Ishikawa (cell line): ENCODE data around the gene TRIML2.

Source experiments
- CEBPB ChIP-seq: IDR thresholded peaks from 2 replicates; pipeline ENCODE4 v1.6.1; 2012
- CREB1 ChIP-seq: IDR thresholded peaks from 2 replicates; pipeline ENCODE4 v1.6.1; 2012; ENCODE audit warnings: low read depth
- EGR1 ChIP-seq: IDR thresholded peaks from 2 replicates; pipeline ENCODE4 v1.6.1; 2012
- EP300 ChIP-seq: IDR thresholded peaks from 2 replicates; pipeline ENCODE4 v1.6.1; 2012; ENCODE audit warnings: borderline replicate concordance
- FOXM1 ChIP-seq: IDR thresholded peaks from 2 replicates; pipeline ENCODE4 v1.6.1; 2012; ENCODE audit warnings: low read depth, borderline replicate concordance
- MAX ChIP-seq: IDR thresholded peaks from 2 replicates; pipeline ENCODE4 v1.6.1; 2012
- NFIC ChIP-seq: IDR thresholded peaks from 2 replicates; pipeline ENCODE4 v1.6.1; 2012
- REST ChIP-seq: IDR thresholded peaks from 2 replicates; pipeline ENCODE4 v1.6.1; 2012; ENCODE audit warnings: low read depth, mild to moderate bottlenecking
- TAF1 ChIP-seq: IDR thresholded peaks from 2 replicates; pipeline ENCODE4 v1.6.1; 2012; ENCODE audit warnings: low read depth, mild to moderate bottlenecking
- TEAD4 ChIP-seq: IDR thresholded peaks from 2 replicates; pipeline ENCODE4 v1.6.1; 2012
- USF1 ChIP-seq: IDR thresholded peaks from 2 replicates; pipeline ENCODE4 v1.6.1; 2012
- YY1 ChIP-seq: IDR thresholded peaks from 2 replicates; pipeline ENCODE4 v1.6.1; 2012; ENCODE audit warnings: low read depth
- ZBTB7A ChIP-seq: IDR thresholded peaks from 2 replicates; pipeline ENCODE4 v1.6.1; 2012; ENCODE audit warnings: low read depth

- TF ChIP-seq EP300 (no peak), ZBTB7A (no peak), TAF1 (no peak), NFIC (no peak), MAX (no peak), REST (no peak), YY1 (no peak), TEAD4 (no peak), CREB1 (no peak), FOXM1 (no peak), USF1 (no peak), CEBPB (no peak), EGR1 (no peak)
Measured at GRCh38 chr4:188042191-188042590, 67.2 kb downstream of the TRIML2 start.
